GM06990 (cell line): ENCODE measurements around the gene RNU2-63P.

Experiments
- DNase-seq: peaks from one replicate; pipeline ENCODE4 v3.0.0-alpha.2; 2011; ENCODE audit not compliant: insufficient read length; ENCODE audit errors: extremely low read depth
- H3K27me3 ChIP-seq: replicated peaks from 2 replicates; pipeline ENCODE4 v1.6.0; 2011; ENCODE audit warnings: low read length; ENCODE audit not compliant: control insufficient read depth, insufficient read depth
- H3K36me3 ChIP-seq: 2 replicates; pipeline ENCODE4 v1.5.1; 2011; ENCODE audit warnings: low read length; ENCODE audit not compliant: control insufficient read depth, insufficient read depth
- H3K4me3 ChIP-seq: replicated peaks from 2 replicates; pipeline ENCODE4 v1.5.1; 2011; ENCODE audit warnings: low read depth, mild to moderate bottlenecking, control low read depth, low read length
- CTCF ChIP-seq: IDR thresholded peaks from 2 replicates; pipeline ENCODE4 v1.5.1; 2011; ENCODE audit warnings: low read length, control low read depth, mild to moderate bottlenecking, inconsistent platforms; ENCODE audit not compliant: insufficient read depth, poor library complexity, severe bottlenecking

RNU2-63P gene

GRCh38 chr2:88016960-88017779 lies 823 bp upstream of the RNU2-63P start:
- Histone ChIP-seq H3K27me3 (no peaks in the 10 kb centered on the region), H3K36me3 (no peaks in the 10 kb centered on the region), H3K4me3 (peak overlapping the region; percentile 82)
- peak; percentile 81 for DNase-seq
- TF ChIP-seq CTCF: no peak

- no peak overlapping the region for H3K4me3 ChIP-seq
- DNase-seq: no peak
- TF ChIP-seq CTCF: no peak
- H3K36me3 ChIP-seq: no peaks in the 10 kb centered on the region
- H3K27me3 ChIP-seq: no peaks in the 10 kb centered on the region
These were observed 5.3 kb downstream of the RNU2-63P start for GRCh38 chr2:88011011-88011410.

GRCh38 chr2:88010136-88010535 lies 6.2 kb downstream of the RNU2-63P start:
- Histone ChIP-seq H3K27me3 (no peaks in the 10 kb centered on the region), H3K36me3 (no peaks in the 10 kb centered on the region), H3K4me3 (no peak overlapping the region)
- no peak for DNase-seq
- TF ChIP-seq CTCF: no peak

- no peak for DNase-seq
- Histone ChIP-seq H3K36me3 (no peaks in the 10 kb centered on the region), H3K4me3 (no peak overlapping the region), H3K27me3 (no peaks in the 10 kb centered on the region)
- no peak for TF ChIP-seq CTCF
These were observed 9.4 kb downstream of the RNU2-63P start for GRCh38 chr2:88006912-88007439.

GRCh38 chr2:88005776-88006175 lies 10.6 kb downstream of the RNU2-63P start:
- Histone ChIP-seq H3K36me3 (no peaks in the 10 kb centered on the region), H3K27me3 (no peaks in the 10 kb centered on the region), H3K4me3 (no peak overlapping the region)
- DNase-seq: no peak
- TF ChIP-seq CTCF: no peak
